Upper lobe of left lung (tissue), 4 donors: ENCODE data around the gene MACROD2.

Experiments
- CTCF ChIP-seq, 6 experiments: fragments of 450-650 bp in 4 of 6; fragments of 200-600 bp in 2 of 6; sonication (generic) in 2 of 6; IDR thresholded peaks; one replicate each; pipeline ENCODE4 v1.5.1; 2016 to 2019; ENCODE audit warnings: antibody characterized with exemption in 6 of 6
- POLR2A ChIP-seq, 4 donors: fragments of 450-650 bp; IDR thresholded peaks; one replicate each; pipeline ENCODE4 v1.5.1; 2016 to 2017; ENCODE audit warnings: antibody characterized with exemption in 4 of 4, mild to moderate bottlenecking in 2 of 4
- POLR2AphosphoS5 ChIP-seq, 2 donors: sonication (generic); formaldehyde crosslinking; IDR thresholded peaks; one replicate each; pipeline ENCODE4 v1.5.1; 2017; ENCODE audit warnings: antibody characterized with exemption in 2 of 2

GRCh38 chr20:14929388-14929787 lies 934.1 kb downstream of the MACROD2 start:
- TF ChIP-seq CTCF (IDR thresholded peaks at IDR 0.05) = no peak
- TF ChIP-seq POLR2AphosphoS5 (IDR thresholded peaks at IDR 0.05) = no peak
- no peak for TF ChIP-seq POLR2A (IDR thresholded peaks at IDR 0.05)
